NCI-H146 (cell line): ENCODE data around the gene RGN.
"Not testable (repeated sequence)": the region's sequence is repeated elsewhere in the genome, so short reads cannot be mapped to it uniquely, and the experiment has no call there.

Source experiments
- DNase-seq: peaks from one replicate; lab custom pipeline; 2025; lab: John Stamatoyannopoulos, UW

RGN gene

DNA sequence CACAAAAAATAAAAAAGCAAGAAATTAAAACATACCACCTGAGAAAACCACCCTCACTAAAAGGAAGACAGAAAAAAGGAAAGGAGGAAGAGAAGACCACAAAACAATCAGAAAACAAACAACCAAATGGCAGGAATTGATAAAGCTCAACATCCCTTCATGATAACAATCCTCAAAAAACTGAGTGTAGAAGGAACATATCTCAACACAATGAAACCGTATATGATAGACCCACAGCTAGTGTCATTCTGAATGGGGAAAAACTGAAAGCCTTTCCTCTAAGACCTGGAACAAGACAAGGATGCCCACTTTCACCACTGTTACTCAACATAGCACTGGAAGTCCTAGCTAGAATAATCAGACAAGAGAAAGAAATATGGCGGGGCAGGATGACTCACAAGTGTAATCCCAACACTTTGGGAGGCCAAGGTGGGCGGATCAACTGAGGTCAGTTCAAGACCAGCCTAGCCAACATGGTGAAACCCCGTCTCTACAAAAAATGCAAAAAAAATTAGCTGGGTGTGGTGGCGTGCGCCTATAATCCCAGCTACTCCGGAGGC lies 38.4 kb downstream of the RGN start:
- DNase-seq = not testable (repeated sequence)

- DNase-seq = not testable (repeated sequence)
Observed at GRCh38 chrX:47124466-47124865, 46.2 kb downstream of the RGN start.

- DNase-seq = peak; percentile 95
Observed at GRCh38 chrX:47129157-47129898, 51.1 kb downstream of the RGN start.

DNA sequence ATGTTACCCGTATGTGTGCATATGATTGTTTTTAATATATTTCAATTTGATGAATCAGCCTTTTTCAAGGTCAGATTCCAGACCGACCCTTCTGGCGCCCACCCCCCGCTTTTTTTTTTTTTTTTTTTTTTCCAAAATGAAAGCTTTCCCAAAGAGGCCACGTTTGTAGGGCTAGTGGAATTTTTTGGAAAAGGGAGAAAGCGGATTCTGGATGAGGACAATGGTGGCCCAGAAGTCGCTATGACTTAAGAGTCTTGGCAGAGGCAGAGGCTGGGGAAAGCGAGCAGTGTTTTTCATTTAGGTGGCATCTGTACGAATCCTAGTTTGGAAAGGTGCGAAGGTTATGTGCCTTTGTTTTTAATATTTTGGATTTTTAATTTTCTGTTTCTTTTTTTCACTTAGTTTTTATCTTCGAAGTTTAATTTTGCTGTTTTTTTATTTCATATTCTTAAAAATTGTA lies 51.7 kb downstream of the RGN start:
- no peak for DNase-seq

DNA sequence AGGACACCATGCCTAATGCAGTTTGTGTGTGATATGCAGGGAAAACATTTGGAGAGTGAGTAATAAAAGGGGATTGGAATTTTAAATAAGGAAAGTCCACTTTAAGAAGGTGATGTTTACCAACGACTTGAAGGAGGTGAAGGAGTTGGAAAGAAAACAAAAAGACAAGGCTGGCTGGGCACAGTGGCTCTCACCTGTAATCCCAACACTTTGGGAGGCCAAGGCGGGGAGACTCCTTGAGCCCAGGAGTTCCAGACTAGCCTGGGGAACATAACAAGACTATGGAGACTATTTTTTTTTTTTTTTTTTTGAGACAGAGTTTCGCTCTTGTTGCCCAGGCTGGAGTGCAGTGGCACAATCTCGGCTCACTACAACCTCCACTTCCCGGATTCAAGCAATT lies 55.2 kb downstream of the RGN start:
- no peak for DNase-seq

- not testable (repeated sequence) for DNase-seq
Observed at GRCh38 chrX:47135650-47136049, 57.4 kb downstream of the RGN start.

GRCh38 chrX:47138171-47138570 lies 59.9 kb downstream of the RGN start:
- DNase-seq = no peak
